Activated CD8-positive, alpha-beta memory T cell treated with anti-CD3 and anti-CD28 coated beads, Interleukin-2, amount 50 U/mL, for 24 hours (primary cell): ENCODE data around the gene ANKRD45.
"Not testable (repeated sequence)": the region's sequence is repeated elsewhere in the genome, so short reads cannot be mapped to it uniquely, and the experiment has no call there.

Source experiments
- DNase-seq: peaks from one replicate; pipeline ENCODE4 v3.0.0-alpha.2; 2020; ENCODE audit errors: extremely low read depth

Gene ANKRD45

DNA sequence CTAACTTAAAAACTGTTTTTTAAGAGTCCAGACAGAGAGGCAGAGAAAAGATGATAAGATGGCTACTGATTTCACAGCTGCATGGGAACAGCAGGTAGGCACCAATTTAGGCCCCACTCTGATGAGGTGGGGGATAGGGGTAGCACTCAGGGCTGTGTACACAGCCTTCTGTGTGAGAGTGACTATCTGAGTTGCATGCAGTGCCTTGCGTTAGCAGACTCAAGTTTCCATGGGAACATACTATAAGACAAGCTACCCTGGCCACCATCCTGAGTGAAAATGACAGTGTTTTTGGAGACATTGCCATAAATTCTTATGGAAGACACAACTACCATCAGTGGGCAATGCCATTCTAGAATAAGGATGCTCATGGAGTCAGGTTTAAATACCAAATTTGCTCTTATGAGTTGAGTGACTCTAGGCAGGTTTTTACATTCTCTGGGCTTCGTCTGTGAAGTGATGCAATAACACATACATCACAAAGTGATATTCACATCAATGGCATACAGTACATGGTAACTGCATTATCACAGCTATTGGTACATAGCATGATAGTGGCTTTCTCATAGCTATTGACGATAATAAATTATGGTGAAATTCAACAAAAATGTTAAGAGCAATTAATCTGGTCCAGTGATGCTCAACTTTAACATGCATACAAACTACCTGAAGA, 97.3 kb downstream of the ANKRD45 start:
- DNase-seq, result no peak

DNA sequence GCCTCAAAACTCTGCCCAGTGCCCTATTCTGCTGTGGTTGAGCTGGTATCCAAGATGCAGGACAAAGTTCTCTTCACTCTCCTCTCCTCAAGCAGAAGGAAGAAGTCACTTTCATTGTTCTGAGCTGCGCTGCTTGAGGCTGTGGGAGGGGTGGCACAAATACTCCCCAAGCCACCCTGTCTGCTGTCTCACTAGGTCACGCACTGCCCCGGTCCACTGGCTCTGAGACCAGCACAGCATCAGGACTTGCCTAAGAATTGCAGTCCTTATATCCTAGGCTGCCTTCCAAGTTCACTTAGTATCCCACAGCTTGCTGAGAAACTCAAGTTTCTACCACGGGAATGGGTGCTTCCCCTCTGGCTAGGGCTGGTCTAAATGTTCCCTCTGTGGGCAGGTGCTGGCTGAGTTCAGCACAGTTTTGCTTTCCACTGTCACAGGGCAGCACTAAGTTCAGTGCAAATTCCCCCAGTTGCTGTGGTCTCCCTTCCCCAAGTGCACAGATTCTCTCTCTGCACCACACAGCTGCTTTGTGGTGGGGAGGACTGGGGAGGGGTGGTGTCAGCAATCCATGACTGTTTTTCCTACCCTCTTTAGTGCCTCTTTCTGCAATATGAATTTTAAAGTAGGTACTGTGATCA, 99.2 kb downstream of the ANKRD45 start:
- no peak for DNase-seq

DNA sequence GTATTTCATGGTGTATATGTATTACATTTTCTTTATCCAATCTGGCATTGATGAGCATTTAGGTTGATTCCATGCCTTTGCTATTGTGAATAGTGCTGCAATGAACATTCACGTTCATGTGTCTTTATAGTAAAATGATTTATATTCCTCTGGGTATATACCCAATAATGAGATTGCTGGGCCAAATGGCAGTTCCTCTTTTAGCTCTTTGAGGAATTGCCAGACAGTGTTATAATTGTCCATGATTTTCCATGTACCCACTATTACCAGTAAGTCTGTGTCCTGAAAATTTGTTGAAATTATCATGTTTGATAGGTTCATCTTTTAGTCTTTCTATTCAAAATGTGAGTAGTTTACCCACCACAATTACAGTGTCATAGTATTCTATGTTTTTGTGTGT, 101.2 kb downstream of the ANKRD45 start:
- DNase-seq, result no peak

DNA sequence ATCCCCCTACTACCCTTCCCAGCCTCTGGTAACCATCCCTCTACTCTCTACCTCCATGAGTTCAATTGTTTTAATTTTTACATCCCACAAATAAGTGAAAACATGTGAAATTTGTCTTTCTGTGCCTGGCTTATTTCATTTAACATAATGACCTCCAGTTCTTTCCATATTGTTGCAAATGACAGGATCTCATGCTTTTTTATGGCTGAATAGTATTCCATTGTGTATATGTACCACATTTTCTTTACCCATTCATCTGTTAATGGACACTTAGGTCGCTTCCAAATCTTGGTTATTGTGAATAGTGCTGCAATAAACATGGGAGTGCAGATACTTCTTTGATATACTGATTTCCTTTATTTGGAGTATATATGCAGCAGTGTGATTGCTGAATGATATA, 105.8 kb downstream of the ANKRD45 start:
- not testable (repeated sequence) for DNase-seq

DNA sequence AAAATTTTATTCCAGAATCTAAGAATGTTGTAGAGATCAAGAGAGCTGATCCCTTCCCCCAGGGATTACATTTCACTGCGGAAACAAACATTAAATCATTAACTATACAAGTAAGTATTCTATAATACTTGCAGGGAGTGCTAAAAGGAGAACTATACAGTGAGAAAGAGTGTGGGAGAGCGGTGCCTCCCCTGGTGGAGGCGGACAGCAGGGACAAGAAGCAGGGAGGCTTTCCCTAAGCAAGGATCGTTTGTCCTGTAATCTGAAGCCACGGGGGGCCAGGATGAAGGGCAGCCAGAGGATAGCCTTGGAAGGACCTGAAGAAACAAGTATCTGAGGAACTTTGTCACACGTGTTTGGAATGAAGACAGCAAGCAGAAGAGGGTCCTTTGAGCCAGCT, 106.8 kb downstream of the ANKRD45 start:
- no peak for DNase-seq

DNA sequence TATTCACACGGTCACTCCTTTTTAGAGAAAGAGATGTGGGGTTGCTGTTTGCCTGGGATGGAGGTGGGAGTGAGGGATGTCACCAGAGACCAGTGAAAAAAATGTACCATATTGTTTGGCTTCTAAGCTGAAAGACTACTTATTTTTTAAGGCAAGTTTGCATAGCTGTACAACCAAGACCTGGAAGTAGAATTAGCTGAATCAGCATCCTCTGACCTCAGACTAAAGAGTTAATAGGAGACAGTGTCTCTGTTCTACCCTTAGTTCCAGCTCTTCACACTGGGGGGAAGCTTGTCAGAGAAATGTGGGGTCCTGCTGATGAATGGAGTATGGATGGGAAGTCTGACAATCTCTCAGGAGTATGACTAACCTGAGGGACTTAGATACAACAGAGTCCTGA, 108.4 kb downstream of the ANKRD45 start:
- no peak for DNase-seq

DNA sequence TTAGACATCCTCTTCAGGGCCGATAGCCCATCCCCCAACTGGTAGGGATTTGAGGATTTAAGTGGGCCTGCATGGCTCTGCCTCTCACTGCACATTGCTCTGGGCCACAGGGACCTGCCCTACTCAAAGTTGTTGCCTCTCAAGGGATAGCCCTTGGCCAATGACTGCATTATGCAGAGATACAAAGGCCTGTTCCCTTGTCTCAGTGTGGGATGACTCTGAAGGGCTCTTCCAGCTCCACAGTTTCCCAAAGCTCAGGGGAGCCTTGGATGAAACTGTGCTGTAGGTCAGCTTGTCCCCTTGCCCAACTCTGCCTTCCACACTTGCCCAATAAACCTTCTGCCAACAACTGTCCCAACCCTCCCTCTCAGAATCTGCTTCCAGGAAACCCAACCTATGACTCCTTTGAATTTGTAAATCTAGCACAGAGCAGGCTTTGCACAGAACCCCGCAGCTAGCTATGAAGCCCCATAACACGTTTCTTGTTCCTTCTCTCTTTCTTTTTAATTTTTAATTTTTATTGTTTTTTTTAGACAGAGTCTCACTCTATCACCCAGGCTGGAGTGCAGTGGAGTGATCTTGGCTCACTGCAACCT, 109.3 kb downstream of the ANKRD45 start:
- DNase-seq, result no peak
